ENCODE data around the gene AGBL4. TPM values are rescaled to one million over a fixed set of nuclear protein-coding genes. Genes with fewer than 3 reads are reported as not detected.

Gene AGBL4
- total and polyA plus RNA-seq, 7 donors: 0.01 to 0.05 TPM; not detected in 5

DNA sequence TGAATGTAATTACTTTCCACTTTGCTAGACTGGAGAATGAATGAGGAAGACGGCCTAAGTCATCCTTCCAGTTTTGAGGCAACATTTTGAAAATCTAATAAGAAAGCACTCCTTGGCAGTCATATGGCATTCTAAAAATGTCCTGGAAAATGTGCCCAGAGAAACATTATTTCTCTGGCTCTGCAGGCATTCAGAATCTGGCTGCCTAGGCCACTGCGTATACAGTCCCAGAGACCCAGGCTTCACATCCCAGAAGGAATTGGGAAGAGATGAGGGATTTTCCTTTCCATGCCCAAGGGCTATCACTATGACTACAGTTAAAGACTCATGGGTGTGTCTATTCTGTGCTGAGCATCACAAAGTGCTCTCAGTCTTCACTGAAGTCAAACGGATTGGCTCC, 1339.9 kb downstream of the AGBL4 start:
- H3K27ac ChIP-seq: no peak overlapping the region

DNA sequence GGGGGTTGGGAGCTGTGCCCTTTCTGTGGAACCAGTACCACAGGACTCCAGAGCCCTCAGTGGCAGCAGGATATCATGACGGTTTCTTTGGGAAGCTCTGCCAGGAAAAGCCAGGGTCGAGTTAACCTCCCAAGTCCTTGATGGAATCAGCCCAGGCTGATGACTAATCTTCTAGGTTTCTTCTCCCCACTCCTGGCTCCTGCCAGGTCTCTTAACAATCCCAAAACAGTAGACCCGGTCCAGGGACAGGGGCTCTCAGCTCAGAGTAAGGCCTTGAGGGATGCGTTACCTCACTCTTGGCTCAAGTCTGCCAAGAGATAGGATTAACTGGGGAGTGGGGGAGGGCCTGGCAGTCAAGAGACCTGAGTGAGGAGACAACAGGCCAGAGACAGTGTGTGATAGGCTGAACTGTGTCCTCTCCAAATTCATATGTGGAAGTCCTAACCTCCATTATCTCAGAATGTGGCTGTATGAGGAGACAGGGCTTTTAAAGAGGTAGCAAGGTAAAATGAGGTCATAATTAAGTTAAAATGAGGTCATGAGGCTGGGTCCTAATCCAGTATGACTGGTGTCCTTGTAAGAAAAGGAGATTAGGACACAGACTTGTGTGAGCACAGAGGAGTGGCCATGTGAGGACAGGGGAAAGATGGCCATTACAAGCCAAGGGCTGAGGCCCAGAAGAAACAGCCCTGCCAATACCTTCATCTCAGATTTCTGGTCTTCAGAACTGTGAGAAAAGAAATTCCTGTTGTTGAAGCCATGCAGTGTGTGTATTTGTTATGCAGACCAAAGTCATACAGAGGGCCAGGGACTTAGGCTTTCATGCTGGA, 1342.1 kb downstream of the AGBL4 start:
- Histone ChIP-seq H3K27me3 (ENCODE audit: insufficient read depth in 3 of 3, low read length in 2 of 3) (no peaks in the 10 kb centered on the region), H3K36me3 (ENCODE audit: insufficient read depth in 1 of 2, low read depth in 1 of 2) (no peaks in the 10 kb centered on the region), H3K27ac (no peak overlapping the region), H3K4me3 (no peak overlapping the region), H3K4me1 (no peaks in the 10 kb centered on the region), H3K9me3 (no peaks in the 10 kb centered on the region)
- no peak for DNase-seq
- no peak for ATAC-seq
- whole genome bisulfite sequencing, 3 donors: 46 to 56% (median 51%) methylated on average over 4 of the region's 4 CpGs
- intact Hi-C loops (cut with DNase I): no loop called here
- TF ChIP-seq CTCF (IDR thresholded peaks at IDR 0.05): no peak

More for the DNA sequence above, 1339.9 kb downstream of the AGBL4 start:
- intact Hi-C loops (cut with DNase I): no loop called here
- Histone ChIP-seq H3K4me1 (no peaks in the 10 kb centered on the region), H3K9me3 (no peaks in the 10 kb centered on the region), H3K4me3 (no peak overlapping the region), H3K36me3 (ENCODE audit: insufficient read depth in 1 of 2, low read depth in 1 of 2) (no peaks in the 10 kb centered on the region), H3K27me3 (ENCODE audit: insufficient read depth in 3 of 3, low read length in 2 of 3) (no peaks in the 10 kb centered on the region)
- ATAC-seq (no peak), DNase-seq (no peak)
- no peak for TF ChIP-seq CTCF (IDR thresholded peaks at IDR 0.05)
- 60 to 74% (median 72%) methylated on average over 3 of the region's 3 CpGs for WGBS, 3 donors

GRCh38 chr1:48680411-48681035, 1343.2 kb downstream of the AGBL4 start:
- DNase-seq: no peak
- no peak overlapping the region for H3K4me3 ChIP-seq
- no peak for ATAC-seq
- WGBS, 3 donors: 70 to 75% (median 73%) methylated on average over 10 of the region's 10 CpGs
- H3K9me3 ChIP-seq: no peaks in the 10 kb centered on the region
- H3K4me1 ChIP-seq: no peaks in the 10 kb centered on the region
- H3K27me3 ChIP-seq (ENCODE audit: insufficient read depth in 3 of 3, low read length in 2 of 3): no peaks in the 10 kb centered on the region
- TF ChIP-seq CTCF (IDR thresholded peaks at IDR 0.05): no peak
- H3K36me3 ChIP-seq (ENCODE audit: insufficient read depth in 1 of 2, low read depth in 1 of 2): no peaks in the 10 kb centered on the region
- intact Hi-C loops (cut with DNase I): no loop called here
- H3K27ac ChIP-seq: no peak overlapping the region

DNA sequence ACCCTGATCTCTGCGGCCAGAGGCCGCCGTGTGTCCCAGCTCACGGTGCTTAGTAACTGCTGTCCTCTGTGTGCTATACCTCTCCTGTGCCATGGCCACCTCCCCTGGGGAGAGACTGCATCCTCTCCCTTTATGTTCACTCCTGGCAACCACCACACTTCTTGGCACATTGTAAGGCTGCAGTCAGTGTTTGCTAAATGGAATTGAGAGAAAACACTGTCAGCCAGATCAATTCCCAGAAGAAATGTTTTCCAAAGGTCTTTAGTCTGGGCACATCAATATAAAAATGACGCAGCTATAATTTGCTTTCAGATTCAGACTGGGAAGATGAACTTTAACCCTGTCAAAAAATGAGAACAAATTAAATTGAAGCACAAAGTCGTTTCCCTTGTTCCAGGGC, 1343.9 kb downstream of the AGBL4 start:
- H3K9me3 ChIP-seq: no peaks in the 10 kb centered on the region
- intact Hi-C loops (cut with DNase I): loop anchor here (5.0 to 10.0 kb wide), 2 partner anchors 135 to 137 kb away; no protein-coding TSS in a partner anchor
- H3K4me1 ChIP-seq: no peaks in the 10 kb centered on the region
- TF ChIP-seq CTCF (IDR thresholded peaks at IDR 0.05): no peak
- ATAC-seq: no peak
- no peaks in the 10 kb centered on the region for H3K36me3 ChIP-seq (ENCODE audit: insufficient read depth in 1 of 2, low read depth in 1 of 2)
- H3K27ac ChIP-seq: no peak overlapping the region
- H3K27me3 ChIP-seq (ENCODE audit: insufficient read depth in 3 of 3, low read length in 2 of 3): no peaks in the 10 kb centered on the region
- no peak for DNase-seq
- H3K4me3 ChIP-seq: no peak overlapping the region
- 67 to 81% (median 80%) methylated on average over 6 of the region's 6 CpGs for WGBS, 3 donors

Measured in psoas muscle (tissue), 8 donors.